NB4 (cell line): ENCODE results near the gene CDH16.

Source experiments
- CTCF ChIP-seq: IDR thresholded peaks from one replicate; pipeline ENCODE4 v1.5.1; 2012; ENCODE audit warnings: low read depth, low read length
- MAX ChIP-seq: IDR thresholded peaks from 2 replicates; pipeline ENCODE4 v1.6.1; 2011; ENCODE audit warnings: low read depth, low read length
- MYC ChIP-seq: IDR thresholded peaks from 2 replicates; pipeline ENCODE4 v1.6.1; 2011; ENCODE audit warnings: low read depth, low read length
- POLR2A ChIP-seq: IDR thresholded peaks from 2 replicates; pipeline ENCODE4 v1.6.1; 2011; ENCODE audit warnings: mild to moderate bottlenecking; ENCODE audit not compliant: insufficient read length; ENCODE audit errors: extremely low read depth

GRCh38 chr16:66935314-66936011 lies 16.8 kb upstream of the CDH16 start, which contains the start of gene CES2:
- no peak for TF ChIP-seq MAX
- TF ChIP-seq POLR2A: no peak
- TF ChIP-seq CTCF: no peak
- TF ChIP-seq MYC: no peak
